K562 (cell line): ENCODE measurements around the gene ITPR3. TPM values are rescaled to one million over a fixed set of nuclear protein-coding genes. Genes with fewer than 3 reads are reported as not detected.
A peak's percentile ranks its signal among the peaks of the same experiment; 100 is the strongest.

Experiments
- ATAC-seq: fragments of 200-7000 bp; cut with Tn5 transposase; 3 replicates; pipeline ENCODE4 v1.9.1; 2020; ENCODE audit warnings: moderate library complexity
- BruUV-seq: library from RNA; stranded (reverse); fragments of 400-500 nt; replicated peaks from 2 replicates; lab custom pipeline; 2021; lab: Mats Ljungman, UMichigan
- CTCF ChIA-PET: fragments of 300-600 bp; formaldehyde crosslinking; extraction: SDS; loops from one replicate; lab custom pipeline; 2021; ENCODE audit warnings: low intra/inter-chr PET ratio; lab: Yijun Ruan, JAX
- POLR2A ChIA-PET: fragments of 300-600, 350-650 bp; sonication (Branson Sonifier 250); formaldehyde crosslinking; extraction: SDS; loops from one replicate; lab custom pipeline; 2021; ENCODE audit warnings: antibody characterized with exemption, inconsistent platforms; lab: Yijun Ruan, JAX
- DNase-seq, 4 experiments: peaks; one replicate each; pipeline versions ENCODE4 v3.0.0 to v3.0.0-alpha.2; 2011 to 2018; ENCODE audit warnings: low spot score in 3 of 4, mixed read lengths in 3 of 4; ENCODE audit errors: extremely low read depth in 1 of 4
- FAIRE-seq: peaks from 2 replicates; lab custom pipeline; 2011; peaks lifted over from hg19 to GRCh38; lab: Jason Lieb, UNC
- H2AFZ ChIP-seq: 2 replicates; pipeline ENCODE4 v1.6.0; 2011; ENCODE audit warnings: low read depth, low read length, control low read depth, inconsistent platforms
- H3K27ac ChIP-seq: fragments of 200-600 bp; 3 replicates; pipeline ENCODE4 v1.8.0; 2011; ENCODE audit warnings: low read depth, mild to moderate bottlenecking, control low read depth, inconsistent platforms, low read length, moderate library complexity, mixed read lengths; ENCODE audit errors: extremely low read depth
- H3K27me3 ChIP-seq, 2 experiments: fragments of 300-600 bp in 1 of 2; 2 replicates in 1 of 2; 3 replicates in 1 of 2; pipeline versions ENCODE4 v1.6.0 to v1.8.0; 2011; ENCODE audit warnings: inconsistent platforms in 2 of 2, low read length in 2 of 2, mild to moderate bottlenecking in 1 of 2, mixed read lengths in 1 of 2, moderate library complexity in 1 of 2; ENCODE audit not compliant: control insufficient read depth in 2 of 2, insufficient read depth in 2 of 2
- H3K36me3 ChIP-seq: fragments of 300-600 bp; 3 replicates; pipeline ENCODE4 v1.8.0; 2011; ENCODE audit warnings: mild to moderate bottlenecking, low read length, inconsistent platforms; ENCODE audit not compliant: control insufficient read depth, insufficient read depth
- H3K4me1 ChIP-seq, 2 experiments: fragments of 200-600 bp in 1 of 2; replicated peaks in 1 of 2; 2 replicates in 1 of 2; 3 replicates in 1 of 2; pipeline versions ENCODE4 v1.5.1 to v1.8.0; 2011; ENCODE audit warnings: inconsistent platforms in 2 of 2, low read length in 2 of 2, mild to moderate bottlenecking in 1 of 2, mixed read lengths in 1 of 2, moderate library complexity in 1 of 2; ENCODE audit not compliant: control insufficient read depth in 2 of 2, insufficient read depth in 2 of 2
- H3K4me2 ChIP-seq: 2 replicates; pipeline ENCODE4 v1.6.1; 2011; ENCODE audit warnings: low read length, control low read depth, inconsistent platforms, mixed read lengths; ENCODE audit not compliant: insufficient read depth
- H3K4me3 ChIP-seq: fragments of 200-600 bp; sonication (generic), shearing (Covaris generic); 2 replicates; pipeline ENCODE4 v1.5.1; 2016; ENCODE audit warnings: control low read depth, inconsistent platforms
- H3K79me2 ChIP-seq: fragments of 200-600 bp; 3 replicates; pipeline ENCODE4 v1.8.0; 2011; ENCODE audit warnings: low read length, inconsistent platforms; ENCODE audit not compliant: control insufficient read depth, insufficient read depth
- H3K9ac ChIP-seq, 2 experiments: 2 replicates each; pipeline versions ENCODE4 v1.6.0 to v1.6.1; 2011; ENCODE audit warnings: low read depth in 2 of 2, low read length in 2 of 2, control low read depth in 1 of 2, inconsistent platforms in 1 of 2, mild to moderate bottlenecking in 1 of 2, mixed read lengths in 1 of 2; ENCODE audit not compliant: insufficient read depth in 1 of 2
- H3K9me1 ChIP-seq: one replicate; pipeline ENCODE4 v1.6.0; 2011; ENCODE audit warnings: inconsistent platforms, mild to moderate bottlenecking, low read length, moderate library complexity; ENCODE audit not compliant: control insufficient read depth, insufficient read depth
- H3K9me3 ChIP-seq: replicated peaks from 2 replicates; pipeline ENCODE4 v1.5.1; 2011; ENCODE audit warnings: low read depth, low read length, inconsistent platforms; ENCODE audit not compliant: control insufficient read depth, insufficient read depth
- H4K20me1 ChIP-seq: replicated peaks from 2 replicates; pipeline ENCODE4 v1.6.1; 2011; ENCODE audit warnings: low read length, inconsistent platforms, mixed read lengths; ENCODE audit not compliant: control insufficient read depth, insufficient read depth
- CBX1 ChIP-seq: sonication (generic); IDR thresholded peaks from 2 replicates; pipeline ENCODE4 v1.6.1; 2016; ENCODE audit warnings: antibody characterized with exemption, low read depth, mild to moderate bottlenecking
- CHCHD3 ChIP-seq: fragments of 250-450 bp; sonication (Bioruptor Pico); IDR thresholded peaks from 2 replicates; pipeline ENCODE4 v2.1.2; 2022; ENCODE audit warnings: mild to moderate bottlenecking
- HDAC8 ChIP-seq: fragments of 450-650 bp; IDR thresholded peaks from 2 replicates; pipeline ENCODE4 v1.6.1; 2016; ENCODE audit warnings: mild to moderate bottlenecking, missing genetic modification characterization, moderate library complexity, missing compliant biosample characterization
- PTTG1 ChIP-seq: fragments of 450-650 bp; IDR thresholded peaks from 2 replicates; pipeline ENCODE4 v1.6.1; 2016; ENCODE audit warnings: low read depth, mild to moderate bottlenecking, missing genetic modification characterization, missing compliant biosample characterization
- RB1 ChIP-seq: fragments of 450-650 bp; IDR thresholded peaks from 2 replicates; pipeline ENCODE4 v1.6.1; 2017; ENCODE audit warnings: low read depth, mild to moderate bottlenecking
- SIN3B ChIP-seq: fragments of 450-650 bp; IDR thresholded peaks from 2 replicates; pipeline ENCODE4 v1.6.1; 2017; ENCODE audit warnings: low read depth, mild to moderate bottlenecking, moderate library complexity
- TBL1XR1 ChIP-seq, 2 experiments: IDR thresholded peaks; 2 replicates each; pipeline ENCODE4 v1.6.1; 2012; ENCODE audit warnings: improper control_type of control experiment in 2 of 2, low read length in 2 of 2, mild to moderate bottlenecking in 1 of 2
- WHSC1 ChIP-seq: IDR thresholded peaks from one replicate; pipeline ENCODE4 v1.6.1; 2012; ENCODE audit warnings: low read length, control low read depth, inconsistent platforms
- ZC3H4 ChIP-seq: sonication (generic); formaldehyde crosslinking; IDR thresholded peaks from 2 replicates; pipeline ENCODE4 v1.9.0; 2021; ENCODE audit warnings: missing genetic modification reagents, borderline replicate concordance
- ZC3H8 ChIP-seq: fragments of 450-650 bp; IDR thresholded peaks from 2 replicates; pipeline ENCODE4 v1.6.1; 2017
- ZKSCAN8 ChIP-seq: fragments of 200-800 bp; sonication (Bioruptor generic); IDR thresholded peaks from 2 replicates; pipeline ENCODE4 v1.6.1; 2016; ENCODE audit warnings: missing genetic modification characterization, missing compliant biosample characterization
- ZNF696 ChIP-seq: fragments of 250-450 bp; sonication (Bioruptor Pico); conservative IDR thresholded peaks from 2 replicates; pipeline ENCODE4 v1.4.0; 2020; ENCODE audit warnings: mild to moderate bottlenecking, moderate library complexity
- WGBS: fragments of 100-300 bp; shearing (Covaris generic); methylation state at CpG from one replicate; pipeline ENCODE4 v1.1.6; 2016; ENCODE audit warnings: low coverage, mixed read lengths; ENCODE audit not compliant: insufficient coverage; ENCODE audit errors: missing lambda C conversion rate; 5-methylcytosine and 5-hydroxymethylcytosine counted together
- in situ Hi-C: fragments of 300-500 bp; cut with MboI; formaldehyde crosslinking; loops from 4 replicates; pipeline ENCODE4 v1.15.0; 2018; ENCODE audit warnings: inconsistent platforms, mixed read lengths
- intact Hi-C: fragments of 100-400 bp; cut with micrococcal nuclease; formaldehyde crosslinking; loops from 2 replicates; pipeline ENCODE4 v1.14.2; 2022
- polyA plus RNA-seq, 8 experiments: library from polyadenylated mRNA; depleted of rRNA in 4 of 8; stranded (reverse) in 5 of 8; unstranded in 3 of 8; fragments of >200 nt; fragmentation: Nextera tagmentation in 2 of 8; fragmentation: Illumina TruSeq in 1 of 8; extraction: Ambion mirVana in 2 of 8; extraction: Trizol in 1 of 8; gene quantifications; 2 replicates each; pipeline versions ENCODE4 v1.2.1 to v1.2.3, GENCODE V29; 2011 to 2014; ENCODE audit warnings: inconsistent platforms in 1 of 8, missing spikeins in 1 of 8
- total RNA-seq, 7 experiments: library from RNA; depleted of rRNA in 6 of 7; stranded (reverse); fragments of >200 nt in 6 of 7; fragmentation: Illumina TruSeq in 2 of 7; extraction: Trizol in 2 of 7; gene quantifications; 2 replicates each; pipeline versions ENCODE4 v1.2.1 to v1.2.3, GENCODE V29; 2011 to 2021; ENCODE audit warnings: low replicate concordance in 1 of 7
- TF ChIP-seq, protein P1 (sequence below), 2 experiments: fragments of 450-650 bp in 1 of 2; IDR thresholded peaks; 2 replicates each; pipeline ENCODE4 v1.6.1; 2011 to 2017; ENCODE audit warnings: low read depth in 2 of 2, antibody characterized with exemption in 1 of 2, borderline replicate concordance in 1 of 2, low read length in 1 of 2, mild to moderate bottlenecking in 1 of 2, mixed read lengths in 1 of 2; ENCODE audit not compliant: control insufficient read depth in 1 of 2

Gene ITPR3
- total and polyA plus RNA-seq, 9 of the 15 experiments (the other 6 are each of a cell fraction or from before 2014, with no cell fraction given), result 0.39 to 35.7 (median 13.2) TPM

DNA sequence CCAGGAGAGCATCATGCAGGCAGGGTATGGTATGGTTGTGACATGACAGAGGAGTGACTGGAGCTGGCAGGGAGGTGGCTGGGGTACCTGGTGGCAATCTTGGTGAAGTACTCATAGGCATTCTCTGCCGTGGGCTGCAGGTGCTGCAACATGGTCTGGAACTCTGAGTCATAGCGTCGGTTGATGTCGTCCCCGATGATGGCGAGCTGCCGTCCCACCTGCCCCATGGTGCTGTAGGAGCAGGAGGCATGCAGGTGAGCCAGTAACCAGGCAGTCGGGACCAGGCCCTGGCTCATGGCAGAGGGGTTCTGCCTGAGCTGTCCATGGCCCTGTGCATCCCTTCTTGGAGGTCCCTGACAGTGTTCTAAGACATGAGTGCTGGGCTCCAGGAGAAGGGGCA, 45.9 kb upstream of the ITPR3 start:
- BruUV-seq, result no TSS peak
- no peak overlapping the region for H3K27ac ChIP-seq
- H3K4me3 ChIP-seq, result no peak overlapping the region
- no peak overlapping the region for H3K4me2 ChIP-seq
- H2AFZ ChIP-seq, result no peak overlapping the region
- in situ Hi-C loops, result no loop called here
- H3K79me2 ChIP-seq, result peaks cover 26% of the 10 kb centered on the region
- FAIRE-seq (no peak), ATAC-seq (no peak)
- H3K9me1 ChIP-seq, result peaks cover 3% of the 10 kb centered on the region
- TF ChIP-seq PTTG1 (tag), result no peak
- peak; percentile 64 for TF ChIP-seq WHSC1
- TF ChIP-seq, all 486 proteins: peak for 1
- Histone ChIP-seq H4K20me1 (no peaks in the 10 kb centered on the region; the same call in 1 of the 2 replicates), H3K27me3 (no peaks in the 10 kb centered on the region), H3K9me3 (no peaks in the 10 kb centered on the region), H3K4me1 (peaks cover 11 to 49% of the 10 kb centered on the region in 2 experiments; a peak in 4 of 5 replicates), H3K36me3 (peaks cover 51% of the 10 kb centered on the region; the same call in 2 of the 3 replicates), H3K9ac (no peak overlapping the region)
- intact Hi-C loops, result loop anchor here (10.0 kb wide), 1 partner anchor 300 kb away; the partner anchor contains the start of genes B3GALT4, RPS18 and VPS52
- WGBS, result 93% methylated on average over 8 of the region's 8 CpGs
- peak in 1 of 4 experiments; percentile 8 for DNase-seq
- POLR2A ChIA-PET, result interaction anchor here (0.7 to 1.7 kb wide), 4 partner anchors 10 to 595 kb away, joined by 3 to 4 read pairs (median 3); no protein-coding TSS in a partner anchor
- CTCF ChIA-PET, result no interaction called here

DNA sequence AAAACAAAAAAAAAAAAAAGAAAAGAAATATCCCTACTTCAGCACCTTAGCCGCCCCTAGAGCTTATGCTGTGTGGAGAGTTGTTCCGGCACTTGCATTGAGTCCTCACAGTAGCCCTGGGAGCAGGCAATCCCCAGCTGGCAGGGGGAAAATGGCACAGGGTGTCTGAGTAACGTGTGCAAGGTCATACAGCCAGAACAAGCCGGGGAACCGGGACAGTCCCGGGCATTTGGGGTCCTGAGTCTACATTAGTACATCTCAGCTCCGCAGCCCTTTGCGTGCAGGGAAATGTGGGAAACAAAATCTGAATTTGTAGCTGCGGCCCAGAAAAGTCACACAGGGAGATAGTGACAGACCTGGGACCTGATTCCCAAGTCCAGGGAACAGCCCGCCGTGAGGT, 44.5 kb upstream of the ITPR3 start:
- no peak overlapping the region for H2AFZ ChIP-seq
- H3K27me3 ChIP-seq, result no peaks in the 10 kb centered on the region
- H3K9me3 ChIP-seq, result no peaks in the 10 kb centered on the region
- no peak overlapping the region; the same call in 2 of the 3 replicates for H3K27ac ChIP-seq
- peaks cover 12 to 42% of the 10 kb centered on the region in 2 experiments; a peak in 4 of 5 replicates for H3K4me1 ChIP-seq
- ATAC-seq (no peak), FAIRE-seq (no peak), DNase-seq (peak in 1 of 4 experiments; percentile 12)
- intact Hi-C loops (loop anchor here (10.0 kb wide), 1 partner anchor 302 kb away; the partner anchor contains the start of genes B3GALT4, RPS18 and VPS52), in situ Hi-C loops (no loop called here)
- peak overlapping the region in 1 of 2 experiments; percentile 80; a peak in 2 of 4 replicates for H3K9ac ChIP-seq
- 87% methylated on average over 10 of the region's 11 CpGs for WGBS
- H3K4me2 ChIP-seq, result no peak overlapping the region
- peaks cover 3% of the 10 kb centered on the region for H3K9me1 ChIP-seq
- no TSS peak for BruUV-seq
- peaks cover 51% of the 10 kb centered on the region; the same call in 2 of the 3 replicates for H3K36me3 ChIP-seq
- ChIA-PET CTCF (no interaction called here), POLR2A (interaction anchor here (0.8 kb wide), 1 partner anchor 34 kb away, joined by 3 read pairs; no protein-coding TSS in a partner anchor)
- peaks cover 28% of the 10 kb centered on the region for H3K79me2 ChIP-seq
- H3K4me3 ChIP-seq, result no peak overlapping the region
- H4K20me1 ChIP-seq, result no peaks in the 10 kb centered on the region; the same call in 1 of the 2 replicates
- TF ChIP-seq, protein P1, sequence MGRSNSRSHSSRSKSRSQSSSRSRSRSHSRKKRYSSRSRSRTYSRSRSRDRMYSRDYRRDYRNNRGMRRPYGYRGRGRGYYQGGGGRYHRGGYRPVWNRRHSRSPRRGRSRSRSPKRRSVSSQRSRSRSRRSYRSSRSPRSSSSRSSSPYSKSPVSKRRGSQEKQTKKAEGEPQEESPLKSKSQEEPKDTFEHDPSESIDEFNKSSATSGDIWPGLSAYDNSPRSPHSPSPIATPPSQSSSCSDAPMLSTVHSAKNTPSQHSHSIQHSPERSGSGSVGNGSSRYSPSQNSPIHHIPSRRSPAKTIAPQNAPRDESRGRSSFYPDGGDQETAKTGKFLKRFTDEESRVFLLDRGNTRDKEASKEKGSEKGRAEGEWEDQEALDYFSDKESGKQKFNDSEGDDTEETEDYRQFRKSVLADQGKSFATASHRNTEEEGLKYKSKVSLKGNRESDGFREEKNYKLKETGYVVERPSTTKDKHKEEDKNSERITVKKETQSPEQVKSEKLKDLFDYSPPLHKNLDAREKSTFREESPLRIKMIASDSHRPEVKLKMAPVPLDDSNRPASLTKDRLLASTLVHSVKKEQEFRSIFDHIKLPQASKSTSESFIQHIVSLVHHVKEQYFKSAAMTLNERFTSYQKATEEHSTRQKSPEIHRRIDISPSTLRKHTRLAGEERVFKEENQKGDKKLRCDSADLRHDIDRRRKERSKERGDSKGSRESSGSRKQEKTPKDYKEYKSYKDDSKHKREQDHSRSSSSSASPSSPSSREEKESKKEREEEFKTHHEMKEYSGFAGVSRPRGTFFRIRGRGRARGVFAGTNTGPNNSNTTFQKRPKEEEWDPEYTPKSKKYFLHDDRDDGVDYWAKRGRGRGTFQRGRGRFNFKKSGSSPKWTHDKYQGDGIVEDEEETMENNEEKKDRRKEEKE (IDR thresholded peaks at IDR 0.05; ENCODE audit: borderline replicate concordance in 1 of 2, control insufficient read depth in 1 of 2, low read depth in 2 of 2, low read length in 1 of 2), result no peak
- TF ChIP-seq CHCHD3 (CRISPR knock-in tag) (no peak), SIN3B (no peak), CBX1 (no peak), ZNF696 (no peak), HDAC8 (tag) (no peak), RB1 (no peak), ZC3H4 (CRISPR knock-in tag) (no peak), ZC3H8 (no peak), TBL1XR1 (IDR thresholded peaks at IDR 0.05; ENCODE audit: low read length in 2 of 2) (no peak), ZKSCAN8 (no peak)
